CD4-positive, alpha-beta T cell (primary cell): ENCODE measurements around the gene ANAPC5. TPM values are rescaled to one million over a fixed set of nuclear protein-coding genes. Genes with fewer than 3 reads are reported as not detected.

Experiments
- ATAC-seq: fragments of 200-7000 bp; cut with Tn5 transposase; one replicate; pipeline ENCODE4 v1.10.0; 2022; ENCODE audit warnings: mild to moderate bottlenecking; ENCODE audit not compliant: poor library complexity
- CTCF ChIA-PET: fragments of 350-600 bp; sonication (Branson Sonifier 250); formaldehyde crosslinking; loops from one replicate; lab custom pipeline; 2021; ENCODE audit warnings: antibody characterized with exemption, inconsistent platforms; lab: Charles Lee
- POLR2A ChIA-PET: fragments of 350-600 bp; sonication (Branson Sonifier 250); formaldehyde crosslinking; loops from one replicate; lab custom pipeline; 2021; ENCODE audit warnings: antibody characterized with exemption, inconsistent platforms; lab: Charles Lee
- DNase-seq, 14 experiments: peaks; one replicate each; pipeline ENCODE4 v3.0.0-alpha.2; 2013 to 2020; ENCODE audit warnings: mixed read lengths in 2 of 14
- H3K27ac ChIP-seq, 2 donors: one replicate each; pipeline versions ENCODE4 v1.5.1 to v1.7.0; 2013; ENCODE audit warnings: low read length in 2 of 2, low read depth in 1 of 2, mild to moderate bottlenecking in 1 of 2
- H3K27me3 ChIP-seq, 2 experiments: 1 replicate in 1 of 2; 2 replicates in 1 of 2; pipeline versions ENCODE4 v1.6.1 to v1.7.0; 2013; ENCODE audit warnings: low read length in 2 of 2, control low read depth in 1 of 2, mild to moderate bottlenecking in 1 of 2, moderate library complexity in 1 of 2; ENCODE audit not compliant: insufficient read depth in 2 of 2, control insufficient read depth in 1 of 2
- H3K36me3 ChIP-seq: one replicate; pipeline ENCODE4 v1.6.1; 2013; ENCODE audit warnings: low read length, control low read depth; ENCODE audit not compliant: insufficient read depth
- H3K4me1 ChIP-seq: one replicate; pipeline ENCODE4 v1.6.1; 2013; ENCODE audit warnings: low read length, control low read depth; ENCODE audit not compliant: insufficient read depth
- H3K4me3 ChIP-seq: one replicate; pipeline ENCODE4 v1.5.1; 2013; ENCODE audit warnings: mild to moderate bottlenecking, low read length, moderate library complexity
- H3K9me3 ChIP-seq, 2 experiments: 1 replicate in 1 of 2; 2 replicates in 1 of 2; pipeline versions ENCODE4 v1.6.1 to v1.7.0; 2013; ENCODE audit warnings: low read length in 2 of 2, mild to moderate bottlenecking in 2 of 2, control low read depth in 1 of 2, moderate library complexity in 1 of 2; ENCODE audit not compliant: control insufficient read depth in 1 of 2, insufficient read depth in 1 of 2
- H3K27ac Mint-ChIP-seq: one replicate; pipeline ENCODE4 v1.8.0; 2020; ENCODE audit warnings: mixed read lengths
- H3K27me3 Mint-ChIP-seq: one replicate; pipeline ENCODE4 v1.8.0; 2021; ENCODE audit warnings: mixed read lengths
- H3K36me3 Mint-ChIP-seq: one replicate; pipeline ENCODE4 v1.8.0; 2021; ENCODE audit warnings: low read depth, mixed read lengths
- H3K4me1 Mint-ChIP-seq: one replicate; pipeline ENCODE4 v1.8.0; 2021; ENCODE audit warnings: low read depth, mixed read lengths
- H3K4me3 Mint-ChIP-seq: one replicate; pipeline ENCODE4 v1.8.0; 2020; ENCODE audit warnings: mild to moderate bottlenecking, mixed read lengths
- H3K9me3 Mint-ChIP-seq: one replicate; pipeline ENCODE4 v1.8.0; 2020; ENCODE audit warnings: mixed read lengths
- intact Hi-C, 2 experiments: fragments of 100-400 bp; cut with DNase I in 1 of 2; cut with micrococcal nuclease in 1 of 2; formaldehyde crosslinking; loops; one replicate each; pipeline versions ENCODE4 v1.15.1 to v1.9.0; 2023 to 2025; cut with DNase I, micrococcal nuclease
- total RNA-seq, 174 experiments: library from RNA in 2 of 174; stranded (reverse) in 2 of 174; gene quantifications; one replicate each; pipeline ENCODE4 v1.2.3 and lab custom pipeline; 2021 to 2026
- TF ChIP-seq, protein P1 (sequence below): fragments of 200-600 bp; IDR thresholded peaks from one replicate; pipeline ENCODE4 v1.8.0; 2022; ENCODE audit warnings: antibody characterized with exemption, mild to moderate bottlenecking

Gene ANAPC5
- total RNA-seq, 2 experiments from 2014 or later: 88.2 to 96.2 TPM

DNA sequence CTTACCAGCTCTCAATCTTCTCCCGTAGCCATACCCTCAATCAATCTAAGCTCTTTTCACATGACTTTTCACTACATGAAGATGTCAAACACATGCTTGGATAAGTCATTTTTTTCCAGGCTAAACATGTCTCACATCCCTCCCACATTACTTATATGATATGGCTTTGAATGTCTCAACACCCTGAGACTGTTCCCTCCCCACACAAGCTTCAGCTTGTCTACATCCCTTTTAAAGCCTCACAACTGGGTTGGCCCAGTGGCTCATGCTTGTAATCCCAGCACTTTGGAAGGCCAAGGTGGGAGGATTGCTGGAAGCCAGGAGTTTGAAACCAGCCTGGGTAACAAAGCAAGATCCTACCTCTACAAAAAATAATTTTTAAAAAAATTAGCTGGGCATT lies 18.5 kb downstream of the ANAPC5 start:
- DNase-seq: no peak
- H3K4me1 Mint-ChIP-seq: peaks cover 7% of the 10 kb centered on the region
- H3K36me3 Mint-ChIP-seq: peaks cover 86% of the 10 kb centered on the region
- no peak overlapping the region for H3K27ac Mint-ChIP-seq
- H3K27me3 ChIP-seq: no peaks in the 10 kb centered on the region
- ATAC-seq: no peak
- no peaks in the 10 kb centered on the region for H3K9me3 ChIP-seq
- H3K27ac ChIP-seq: no peak overlapping the region
- H3K4me3 ChIP-seq: no peak overlapping the region
- no peaks in the 10 kb centered on the region for H3K9me3 Mint-ChIP-seq
- H3K27me3 Mint-ChIP-seq: no peaks in the 10 kb centered on the region
- intact Hi-C loops: loop anchor here in 1 of 2 experiments (1.0 kb wide), 1 partner anchor 110 kb away; no protein-coding TSS in a partner anchor
- no peaks in the 10 kb centered on the region for H3K4me1 ChIP-seq
- CTCF ChIA-PET: interaction anchor here (2.3 kb wide), 2 partner anchors 18 to 110 kb away, joined by 10 to 13 read pairs; partner anchors contain the start of gene ANAPC5
- peaks cover 77% of the 10 kb centered on the region for H3K36me3 ChIP-seq
- POLR2A ChIA-PET: no interaction called here
- H3K4me3 Mint-ChIP-seq: no peak overlapping the region
- TF ChIP-seq, protein P1, sequence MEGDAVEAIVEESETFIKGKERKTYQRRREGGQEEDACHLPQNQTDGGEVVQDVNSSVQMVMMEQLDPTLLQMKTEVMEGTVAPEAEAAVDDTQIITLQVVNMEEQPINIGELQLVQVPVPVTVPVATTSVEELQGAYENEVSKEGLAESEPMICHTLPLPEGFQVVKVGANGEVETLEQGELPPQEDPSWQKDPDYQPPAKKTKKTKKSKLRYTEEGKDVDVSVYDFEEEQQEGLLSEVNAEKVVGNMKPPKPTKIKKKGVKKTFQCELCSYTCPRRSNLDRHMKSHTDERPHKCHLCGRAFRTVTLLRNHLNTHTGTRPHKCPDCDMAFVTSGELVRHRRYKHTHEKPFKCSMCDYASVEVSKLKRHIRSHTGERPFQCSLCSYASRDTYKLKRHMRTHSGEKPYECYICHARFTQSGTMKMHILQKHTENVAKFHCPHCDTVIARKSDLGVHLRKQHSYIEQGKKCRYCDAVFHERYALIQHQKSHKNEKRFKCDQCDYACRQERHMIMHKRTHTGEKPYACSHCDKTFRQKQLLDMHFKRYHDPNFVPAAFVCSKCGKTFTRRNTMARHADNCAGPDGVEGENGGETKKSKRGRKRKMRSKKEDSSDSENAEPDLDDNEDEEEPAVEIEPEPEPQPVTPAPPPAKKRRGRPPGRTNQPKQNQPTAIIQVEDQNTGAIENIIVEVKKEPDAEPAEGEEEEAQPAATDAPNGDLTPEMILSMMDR: no peak

DNA sequence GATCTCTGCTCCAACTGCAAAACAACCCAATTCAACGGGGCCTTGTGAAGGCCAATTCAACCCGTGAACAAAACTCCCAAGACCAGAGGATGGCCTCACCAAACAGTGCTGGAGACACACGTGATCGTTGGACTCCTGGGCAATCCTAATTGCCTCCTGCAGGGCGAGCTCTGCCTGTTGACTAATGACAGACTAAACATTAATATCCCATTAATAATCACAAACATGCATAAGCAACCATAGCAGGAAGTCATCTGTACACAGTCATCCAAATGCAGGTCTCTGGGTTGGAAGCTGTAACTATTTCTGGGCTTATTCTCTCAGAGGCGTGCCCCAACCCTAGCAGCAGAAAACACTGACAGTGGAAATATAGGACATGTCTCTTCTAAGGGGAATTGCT lies 21.0 kb downstream of the ANAPC5 start:
- TF ChIP-seq, protein P1: no peak
- Histone ChIP-seq H3K4me1 (no peaks in the 10 kb centered on the region), H3K27me3 (no peaks in the 10 kb centered on the region), H3K27ac (no peak overlapping the region), H3K4me3 (no peak overlapping the region), H3K9me3 (no peaks in the 10 kb centered on the region), H3K36me3 (peaks cover 88% of the 10 kb centered on the region)
- Mint-ChIP-seq H3K36me3 (peaks cover 95% of the 10 kb centered on the region), H3K27me3 (no peaks in the 10 kb centered on the region), H3K4me3 (no peak overlapping the region), H3K27ac (no peak overlapping the region), H3K4me1 (peaks cover 7% of the 10 kb centered on the region), H3K9me3 (no peaks in the 10 kb centered on the region)
- ChIA-PET POLR2A (no interaction called here), CTCF (interaction anchor here (1.0 kb wide), 1 partner anchor 13 kb away, joined by 4 read pairs; no protein-coding TSS in a partner anchor)
- no peak for ATAC-seq
- DNase-seq: no peak
- intact Hi-C loops: no loop called here

DNA sequence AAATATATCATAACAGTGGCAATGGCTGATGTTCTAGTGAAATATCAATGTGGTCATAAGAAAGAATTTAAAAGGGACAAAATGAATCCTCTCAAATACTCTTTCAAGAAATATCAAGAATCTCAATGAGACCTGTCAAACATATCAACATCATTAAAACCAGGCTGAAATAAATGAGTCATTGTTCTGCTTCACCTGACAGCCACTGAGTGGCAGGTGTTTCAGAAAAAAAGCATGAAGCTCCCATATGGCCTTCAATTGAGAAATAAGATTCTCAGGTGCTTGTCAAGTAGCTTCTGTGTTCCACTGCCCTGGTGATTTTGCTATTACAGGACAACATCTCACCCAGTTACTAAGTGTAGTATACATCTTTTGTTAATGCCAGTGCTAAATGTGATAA lies 21.5 kb downstream of the ANAPC5 start:
- DNase-seq: no peak
- POLR2A ChIA-PET: no interaction called here
- CTCF ChIA-PET: no interaction called here
- Mint-ChIP-seq H3K9me3 (no peaks in the 10 kb centered on the region), H3K27ac (no peak overlapping the region), H3K4me1 (peaks cover 7% of the 10 kb centered on the region), H3K27me3 (no peaks in the 10 kb centered on the region), H3K4me3 (no peak overlapping the region), H3K36me3 (peaks cover 96% of the 10 kb centered on the region)
- TF ChIP-seq, protein P1: no peak
- Histone ChIP-seq H3K36me3 (peaks cover 92% of the 10 kb centered on the region), H3K27ac (no peak overlapping the region), H3K27me3 (no peaks in the 10 kb centered on the region), H3K4me1 (no peaks in the 10 kb centered on the region), H3K9me3 (no peaks in the 10 kb centered on the region), H3K4me3 (no peak overlapping the region)
- no peak for ATAC-seq
- intact Hi-C loops: no loop called here
